Activated naive CD4-positive, alpha-beta T cell treated with Interleukin-2 at 50 U/mL for 16 hours (primary cell): ENCODE measurements around the gene SLC5A1.
A peak's percentile ranks its signal among the peaks of the same experiment; 100 is the strongest.
"Not testable (repeated sequence)": the region's sequence is repeated elsewhere in the genome, so short reads cannot be mapped to it uniquely, and the experiment has no call there.

ENCODE experiments used
- DNase-seq: peaks from one replicate; pipeline ENCODE4 v3.0.0-alpha.2; 2020

The SLC5A1 gene

DNA sequence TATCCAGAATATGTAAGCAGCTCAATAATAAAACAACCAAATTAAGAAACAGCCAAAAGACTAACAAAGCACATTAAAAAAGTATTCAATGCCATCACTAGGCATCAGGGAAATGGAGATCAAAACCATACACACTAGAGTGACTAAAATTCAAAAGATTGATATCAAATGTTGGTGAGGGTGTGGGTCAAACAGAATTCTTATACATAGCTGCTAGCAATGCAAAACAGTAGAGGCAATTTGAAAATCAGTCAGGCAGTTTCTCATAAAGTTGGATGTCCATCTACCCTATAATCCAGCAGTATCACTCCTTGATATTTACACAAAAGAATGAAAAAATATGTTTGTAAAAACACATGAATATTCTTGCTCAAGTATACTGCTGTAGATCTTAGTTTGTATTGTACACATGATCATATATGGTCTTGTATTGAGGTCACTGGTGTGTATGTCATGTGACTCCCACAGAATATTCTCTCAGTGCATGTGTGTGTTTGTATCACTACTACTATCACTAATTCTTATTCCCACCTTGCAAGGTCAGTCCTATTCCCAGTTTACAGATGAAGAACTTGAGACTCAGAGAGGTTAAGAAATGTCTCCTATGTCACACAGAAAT lies 54.9 kb downstream of the SLC5A1 start:
- DNase-seq, result no peak

DNA sequence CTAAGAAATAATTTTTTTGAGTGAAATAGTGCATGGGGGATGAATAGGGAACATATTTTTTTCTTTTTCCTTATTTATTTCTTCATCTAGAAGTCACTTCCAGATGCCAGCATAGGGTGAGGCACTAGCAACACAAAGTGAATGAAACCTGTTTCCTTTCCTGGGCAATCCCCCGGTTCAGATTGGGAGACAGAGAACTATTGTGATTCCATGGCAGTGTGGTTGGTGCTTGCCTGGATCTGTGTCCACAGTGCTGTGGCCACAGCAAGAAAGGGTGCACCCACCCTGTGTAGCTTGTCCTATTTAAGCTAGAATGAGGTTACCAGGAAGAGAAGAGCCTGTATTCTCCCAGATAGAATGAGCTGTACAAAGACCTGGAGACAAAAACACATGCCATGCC lies 57.6 kb downstream of the SLC5A1 start:
- no peak for DNase-seq

DNA sequence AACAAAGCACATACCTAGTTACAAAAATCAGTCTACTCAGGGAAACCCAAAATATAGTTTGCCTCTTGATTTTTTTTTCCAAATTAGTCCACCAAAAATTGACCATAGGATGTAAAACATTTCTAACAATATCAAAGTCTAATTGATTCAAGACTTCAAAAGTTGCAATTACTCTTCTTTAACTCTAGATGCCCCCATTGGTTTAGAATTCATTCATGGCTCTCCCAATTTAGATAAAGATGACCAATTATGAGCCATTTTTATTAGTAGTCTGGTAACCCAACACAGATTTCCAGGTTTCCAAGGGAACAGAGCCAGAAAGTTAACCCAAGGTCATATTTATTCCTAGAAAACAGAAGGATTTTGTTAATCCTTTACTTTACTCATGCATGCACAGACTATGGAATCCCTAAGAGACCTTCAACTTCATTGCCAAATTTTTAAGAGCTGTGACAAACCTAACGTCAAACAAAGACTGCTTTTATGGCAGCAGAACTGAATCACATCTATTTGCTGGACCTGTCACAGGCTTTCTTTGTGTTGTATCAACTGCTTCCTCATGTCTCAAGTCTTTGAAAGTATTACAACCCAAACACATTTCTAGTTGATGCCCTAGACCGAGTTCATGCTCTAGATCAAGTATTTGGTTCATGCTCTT lies 60.7 kb downstream of the SLC5A1 start:
- no peak for DNase-seq

DNA sequence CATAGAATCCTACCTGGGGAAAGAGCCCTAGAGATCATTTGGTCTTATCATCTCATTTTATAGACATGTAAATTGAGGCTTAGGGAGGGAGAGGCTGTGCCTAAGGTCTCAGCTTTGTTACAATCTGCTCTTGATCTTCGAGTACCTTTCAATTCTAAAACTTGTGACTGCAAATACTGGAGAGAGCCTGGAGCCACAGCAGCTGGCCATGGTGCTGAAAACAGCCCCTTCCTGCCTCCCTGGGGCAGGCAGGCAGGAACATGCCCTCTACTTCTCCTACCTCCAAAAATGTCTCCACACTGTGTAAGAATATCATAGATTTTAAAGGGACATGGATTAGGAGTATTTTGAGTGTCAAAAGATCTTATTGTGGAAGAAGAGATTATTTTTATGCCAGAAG lies 63.9 kb downstream of the SLC5A1 start:
- DNase-seq, result peak; percentile 11

DNA sequence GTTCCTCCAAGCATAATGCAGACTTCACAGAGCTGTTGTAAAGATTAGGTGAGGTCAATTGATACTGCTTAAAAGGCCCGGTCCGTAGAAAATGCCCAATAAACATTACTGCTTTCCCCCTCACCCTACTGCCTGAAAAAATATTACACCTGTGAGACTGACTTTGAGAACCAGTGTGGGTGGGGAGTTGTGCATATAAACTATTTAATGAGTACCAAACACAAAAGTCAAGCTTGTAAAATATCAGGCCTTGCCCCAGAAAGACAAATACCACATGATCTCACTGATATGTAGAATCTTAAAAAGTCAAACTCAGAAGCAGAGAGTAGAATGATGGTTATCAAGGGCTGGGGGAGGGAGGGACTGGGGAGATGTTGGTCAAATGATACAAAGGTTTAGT lies 69.3 kb downstream of the SLC5A1 start:
- DNase-seq, result no peak

DNA sequence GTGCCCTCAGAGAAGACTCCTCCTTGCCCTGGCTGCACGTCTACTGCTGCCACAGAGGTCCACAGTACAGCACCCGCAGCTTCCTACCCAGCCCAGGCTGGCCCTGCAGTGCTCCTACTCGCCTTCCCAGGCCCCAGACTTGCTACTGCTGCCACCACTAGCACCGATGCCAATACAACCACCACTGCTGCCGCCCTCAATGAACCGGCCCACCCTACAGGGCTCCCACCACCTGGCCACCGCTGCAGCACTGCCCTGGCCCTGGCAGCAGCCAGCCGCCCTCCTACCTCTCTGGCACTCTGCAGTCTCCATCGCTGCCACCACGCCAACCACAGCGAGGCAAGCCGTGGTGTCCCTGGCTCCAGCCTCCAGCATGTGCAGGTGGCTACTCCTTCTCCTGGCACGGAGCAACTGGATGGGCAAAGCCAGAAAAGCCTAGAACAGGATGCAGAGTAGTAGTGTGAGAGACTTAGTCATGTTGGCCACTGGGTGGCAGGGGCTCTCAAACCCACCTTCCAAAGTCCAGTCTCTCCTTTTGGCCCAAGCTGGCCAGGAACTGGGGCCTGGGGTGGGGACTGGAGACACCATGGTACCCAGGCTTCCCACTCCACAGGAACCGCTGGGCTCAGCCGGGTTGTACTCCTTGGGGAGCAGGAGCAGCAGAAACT lies 76.6 kb downstream of the SLC5A1 start:
- no peak for DNase-seq

DNA sequence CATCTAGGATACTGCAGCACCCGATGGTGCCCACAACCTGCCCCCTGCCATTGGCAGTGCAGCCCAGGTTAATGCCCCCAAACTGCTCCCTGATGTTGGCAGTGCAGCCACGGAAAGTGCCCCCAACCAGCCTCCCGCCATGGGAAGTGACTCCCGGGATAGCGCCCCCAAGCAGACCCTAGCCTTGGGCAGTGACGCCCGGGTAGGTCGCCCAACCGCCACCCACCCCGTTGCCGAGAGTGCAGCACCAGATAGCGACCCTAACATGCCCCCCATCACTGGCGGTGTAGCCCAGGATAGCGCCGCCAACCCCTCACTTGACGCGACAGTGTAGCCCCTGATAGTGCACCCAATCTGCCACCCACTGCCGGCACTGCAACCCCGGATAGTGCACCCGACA lies 77.5 kb downstream of the SLC5A1 start:
- no peak for DNase-seq

DNA sequence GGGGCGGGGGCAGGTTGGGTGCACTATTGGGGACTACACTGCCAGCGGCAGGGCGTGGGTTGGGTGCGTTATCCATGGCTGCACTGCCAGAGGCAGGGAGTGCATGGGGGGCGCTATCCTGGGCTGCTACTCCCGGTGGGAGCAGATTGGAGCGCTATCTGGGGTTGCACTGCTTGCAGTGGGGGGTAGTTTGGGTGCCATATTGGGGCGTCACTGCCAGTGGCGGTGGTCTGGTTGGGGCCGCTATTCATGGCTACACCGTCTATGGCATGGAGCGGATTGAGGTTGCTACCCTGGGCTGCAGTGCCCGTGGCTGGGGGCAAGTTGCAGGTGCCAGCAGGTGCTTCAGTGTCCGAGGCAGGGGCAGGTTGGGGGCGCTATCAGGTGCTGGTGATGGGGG lies 79.8 kb downstream of the SLC5A1 start:
- DNase-seq, result no peak

DNA sequence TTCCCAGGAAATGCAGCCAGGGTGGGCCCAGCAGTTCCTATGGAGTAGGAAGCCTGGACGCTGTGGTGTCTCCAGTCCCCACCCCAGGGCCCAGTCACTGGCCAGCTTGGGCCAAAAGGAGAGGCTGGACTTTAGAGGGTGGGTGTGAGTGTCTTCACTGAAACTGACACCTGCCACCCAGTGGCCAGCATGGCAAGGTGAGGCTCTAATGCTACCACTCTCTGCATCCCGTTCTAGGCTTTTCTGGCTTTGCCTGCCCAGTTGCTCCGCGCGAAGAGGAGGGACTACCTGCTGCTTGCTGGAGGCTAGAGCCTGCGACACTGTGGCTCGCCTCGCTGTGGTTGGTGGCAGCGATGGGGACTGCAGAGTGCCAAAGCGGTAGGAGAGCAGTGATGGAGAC lies 80.6 kb downstream of the SLC5A1 start:
- DNase-seq, result no peak

DNA sequence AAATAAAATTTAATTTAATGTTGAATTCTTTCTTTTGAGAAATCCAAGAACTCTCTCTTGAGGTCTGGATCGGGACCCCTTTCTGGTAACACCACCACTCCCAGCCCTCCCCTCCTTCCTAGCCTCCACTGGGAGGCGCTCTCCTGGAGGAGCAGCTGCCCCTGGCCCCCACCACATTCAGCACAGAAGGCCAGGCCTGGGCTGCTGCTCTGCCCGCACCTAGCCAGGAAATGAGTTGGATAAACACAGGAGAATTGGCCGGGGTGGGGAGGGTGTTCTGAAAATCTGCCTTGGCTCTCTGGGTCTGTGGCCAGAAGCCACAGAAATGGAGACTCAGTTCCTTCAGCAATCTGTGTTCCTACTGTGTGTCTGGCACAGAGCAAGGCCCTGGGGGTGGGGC lies 84.8 kb downstream of the SLC5A1 start:
- no peak for DNase-seq

DNA sequence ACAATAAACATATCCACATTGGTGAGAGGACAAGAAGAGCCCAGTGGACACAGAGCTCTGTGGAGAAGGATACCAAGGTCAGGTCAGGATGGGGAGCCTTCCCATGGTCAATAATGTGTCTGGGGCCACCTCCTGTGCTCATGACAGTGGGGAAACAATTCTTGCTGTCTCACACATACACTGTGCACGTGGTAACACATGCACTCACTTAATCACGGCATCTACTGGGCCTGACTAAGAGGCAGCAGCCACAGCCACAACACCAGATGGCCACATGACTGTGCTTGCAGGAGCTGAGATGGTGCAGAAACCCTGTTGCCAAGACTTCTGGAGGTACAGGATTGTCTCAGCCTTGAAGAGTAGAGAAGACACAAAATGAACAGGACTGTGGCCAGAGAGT lies 87.4 kb downstream of the SLC5A1 start:
- no peak for DNase-seq

DNA sequence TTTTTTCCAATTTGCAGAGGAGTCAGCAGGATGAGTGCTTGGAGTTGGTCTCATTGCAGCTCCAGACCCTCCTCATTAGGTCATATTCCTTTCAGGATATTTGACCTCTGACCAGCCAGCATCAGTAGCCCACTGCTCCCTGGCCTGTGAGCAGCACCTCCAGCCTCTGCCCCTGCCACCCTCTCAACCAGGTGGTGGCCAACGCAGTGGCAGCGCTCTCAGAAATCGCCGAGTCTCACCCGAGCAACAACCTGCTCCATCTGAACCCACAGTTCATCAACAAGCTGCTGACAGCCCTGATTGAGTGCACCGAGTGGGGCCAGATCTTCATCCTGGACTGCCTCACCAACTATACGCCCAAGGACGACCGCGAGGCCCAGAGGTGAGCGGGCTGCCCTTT lies 89.1 kb downstream of the SLC5A1 start:
- DNase-seq, result no peak

DNA sequence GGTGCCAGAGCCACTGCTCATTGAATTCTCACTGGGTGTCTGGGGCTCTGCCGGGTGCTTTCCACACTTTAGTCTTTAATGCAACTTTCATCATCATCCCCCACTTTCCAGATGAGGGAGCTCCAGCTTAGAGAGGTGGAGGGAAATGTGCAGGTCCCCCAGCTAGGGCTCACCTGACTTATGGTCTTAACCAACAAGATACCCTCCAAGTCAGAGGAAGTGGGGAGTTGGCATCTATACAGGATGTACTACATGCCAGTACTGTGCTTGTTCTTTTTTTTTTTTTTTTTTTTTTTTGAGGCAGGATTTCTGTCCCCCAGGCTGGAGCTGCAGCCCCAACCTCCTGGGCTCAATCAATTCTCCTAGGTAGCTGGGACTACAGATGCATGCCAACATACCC lies 89.7 kb downstream of the SLC5A1 start:
- no peak for DNase-seq

DNA sequence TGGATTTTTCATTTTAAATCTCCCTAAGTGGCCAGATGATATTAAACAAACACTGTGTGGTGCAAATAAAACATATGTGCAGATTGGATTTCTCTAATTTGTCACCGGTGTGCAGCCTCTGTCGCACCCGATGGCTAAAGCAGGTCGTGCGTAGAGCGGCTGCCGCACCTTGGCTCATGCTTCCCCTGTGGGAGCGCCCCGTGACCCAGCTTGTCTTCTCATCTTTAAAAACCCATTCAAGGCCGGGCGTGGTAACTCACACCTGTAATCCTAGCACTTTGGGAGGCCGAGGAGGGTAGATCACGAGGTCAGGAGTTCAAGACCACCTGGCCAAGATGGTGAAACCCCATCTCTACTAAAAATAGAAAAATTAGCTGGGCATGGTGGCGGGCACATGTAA lies 91.7 kb downstream of the SLC5A1 start:
- not testable (repeated sequence) for DNase-seq

DNA sequence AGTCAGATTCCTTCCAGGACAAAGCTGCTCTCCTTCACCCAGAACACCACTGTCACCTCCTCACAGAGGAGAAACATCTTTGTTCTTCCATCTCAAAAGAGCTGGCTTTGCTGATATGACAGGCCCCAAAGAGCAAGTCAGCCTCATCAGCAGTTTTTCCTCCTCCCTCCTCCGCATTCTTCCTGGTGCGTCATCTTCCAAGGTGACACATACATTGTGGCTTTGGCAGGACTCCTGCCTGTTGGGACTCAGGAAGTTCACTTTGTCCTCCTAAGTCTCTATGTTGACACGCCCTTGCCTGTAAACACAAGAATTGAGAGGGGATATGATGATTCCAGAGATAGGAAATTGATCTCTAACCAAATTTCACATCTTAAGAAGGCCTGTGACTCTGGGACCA lies 92.9 kb downstream of the SLC5A1 start:
- DNase-seq, result not testable (repeated sequence)

DNA sequence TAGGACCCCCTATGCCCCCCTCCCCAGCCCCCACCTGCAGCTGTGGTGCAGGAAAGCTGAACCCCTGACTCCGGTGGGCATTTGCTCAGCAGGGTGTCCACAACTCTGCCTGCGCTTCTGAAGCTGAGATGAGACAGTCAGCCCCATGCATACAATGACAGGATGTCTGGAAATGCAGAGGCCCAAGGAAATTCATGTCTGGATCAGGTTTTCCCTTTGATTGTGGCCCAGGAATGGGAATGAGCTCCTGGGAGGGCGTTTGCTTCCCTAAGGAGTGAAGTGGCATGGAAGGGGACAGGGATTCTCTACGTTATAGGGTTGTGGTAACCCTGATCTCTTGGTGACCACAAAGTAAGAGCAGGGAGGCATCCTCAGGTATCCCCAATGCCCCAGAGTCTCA lies 93.8 kb downstream of the SLC5A1 start:
- not testable (repeated sequence) for DNase-seq

DNA sequence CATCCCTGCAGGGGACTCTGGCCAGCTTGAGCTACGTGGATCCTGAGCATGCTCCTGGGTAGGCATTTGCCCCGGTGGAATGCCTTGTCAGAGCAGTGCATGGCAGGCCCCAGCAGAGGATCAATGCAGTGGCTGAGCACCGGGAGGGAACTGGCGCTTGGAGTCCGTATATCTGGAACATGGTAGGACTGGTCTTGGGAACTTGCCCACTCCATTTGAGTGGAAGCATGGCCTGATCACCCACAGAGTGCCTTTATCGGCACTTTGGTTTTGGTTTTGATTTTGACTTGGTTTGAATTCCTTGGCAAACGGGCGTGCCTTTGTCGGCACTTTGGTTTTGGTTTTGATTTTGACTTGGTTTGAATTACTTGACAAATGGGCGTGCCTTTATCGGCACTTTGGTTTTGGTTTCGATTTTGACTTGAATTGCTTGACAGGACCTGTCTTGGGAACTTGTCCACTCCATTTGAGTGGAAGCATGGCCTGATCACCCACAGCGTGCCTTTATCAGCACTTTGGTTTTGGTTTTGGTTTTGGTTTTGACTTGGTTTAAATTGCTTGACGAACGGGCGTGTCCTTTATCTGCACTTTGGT lies 94.8 kb downstream of the SLC5A1 start:
- peak; percentile 70 for DNase-seq

DNA sequence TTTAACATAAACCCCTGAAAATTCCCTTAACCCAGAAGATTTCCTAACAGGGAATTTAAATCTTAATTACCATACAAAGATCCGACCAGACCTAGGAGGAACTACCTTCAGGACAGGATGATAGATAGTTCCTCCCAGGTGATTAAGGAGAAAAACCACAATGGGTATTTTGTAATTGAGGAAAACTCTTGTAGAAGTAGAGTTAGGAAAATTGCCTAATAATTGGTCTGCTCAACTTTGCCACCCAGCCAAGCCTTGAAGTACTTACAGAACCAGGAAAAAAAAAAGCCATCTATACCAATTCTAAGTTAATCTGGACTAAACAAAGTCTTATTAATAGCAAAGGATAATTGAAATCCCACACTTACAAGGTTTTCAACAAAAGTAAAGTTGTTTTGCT lies 95.5 kb downstream of the SLC5A1 start:
- DNase-seq, result not testable (repeated sequence)

DNA sequence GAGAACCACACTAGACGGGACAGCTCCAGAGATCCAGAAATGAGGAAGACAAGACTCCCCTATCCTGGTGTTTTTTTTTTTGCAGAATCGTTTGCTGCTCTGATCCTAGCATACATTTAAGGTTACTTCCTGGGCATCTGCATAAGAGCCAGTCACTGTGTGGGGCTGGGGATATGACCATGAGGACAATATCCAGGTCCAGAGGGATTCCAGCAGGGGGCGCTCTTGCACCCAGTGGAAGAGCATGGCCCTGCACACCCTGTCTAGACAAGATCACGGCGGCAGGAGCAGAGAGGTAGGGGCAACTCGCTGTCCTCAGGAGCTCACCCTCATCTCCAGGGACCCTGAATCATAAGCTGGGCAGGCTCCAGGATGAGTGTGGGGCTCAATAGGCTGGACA lies 97.6 kb downstream of the SLC5A1 start:
- not testable (repeated sequence) for DNase-seq

DNA sequence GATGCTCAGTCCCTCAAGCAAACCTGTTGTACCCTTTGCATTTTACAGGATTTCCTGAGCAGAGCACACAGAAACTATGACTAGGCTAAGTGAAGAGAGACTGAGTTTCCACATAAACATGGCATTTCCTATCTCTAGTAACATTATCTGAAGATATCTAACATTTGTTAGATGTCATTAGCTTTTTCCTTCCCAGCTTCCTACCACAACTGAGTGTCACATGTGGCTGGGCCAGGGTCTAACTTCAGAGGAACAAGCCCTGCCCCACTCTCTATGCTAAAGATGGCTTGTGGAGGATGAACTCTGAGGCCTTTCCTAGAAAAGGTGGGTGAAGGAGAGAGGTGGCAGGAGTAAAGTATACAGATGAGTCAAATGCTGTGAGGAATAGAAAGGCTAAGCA lies 99.5 kb downstream of the SLC5A1 start:
- DNase-seq, result peak; percentile 19

DNA sequence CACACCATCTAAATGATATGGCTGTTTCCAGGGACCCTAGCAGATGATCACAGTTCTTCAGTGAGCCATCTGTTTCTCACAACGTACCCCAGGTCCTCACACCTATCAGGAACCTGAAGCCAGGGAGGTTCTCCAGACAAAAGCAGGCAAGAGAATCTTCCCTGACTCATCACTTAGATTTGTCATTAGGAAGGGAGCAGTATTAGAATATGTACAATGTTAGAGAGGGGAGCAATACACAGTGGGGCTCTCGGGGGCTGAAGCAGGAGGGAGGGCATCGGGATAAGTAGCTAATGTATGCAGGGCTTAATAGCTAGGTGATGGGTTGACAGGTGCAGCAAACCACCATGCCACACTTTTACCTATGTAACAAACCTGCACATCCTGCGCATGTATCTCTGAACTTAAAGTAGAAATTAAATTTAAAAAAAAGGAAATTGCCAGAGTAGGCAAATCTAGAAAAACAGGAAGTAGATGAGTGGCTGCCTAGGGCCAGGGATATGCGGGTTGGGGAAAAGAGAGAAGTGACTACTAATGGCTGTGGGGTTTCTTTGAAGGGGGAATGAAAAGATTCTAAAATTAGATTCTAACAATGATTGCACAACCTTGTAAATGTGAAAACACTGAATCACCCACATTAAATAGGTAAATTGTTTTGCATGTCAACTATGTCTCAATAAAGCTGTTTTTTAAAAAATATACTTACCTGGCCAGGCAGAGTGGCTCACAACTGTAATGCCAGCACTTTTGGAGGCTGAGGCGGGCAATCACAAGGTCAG lies 101.6 kb downstream of the SLC5A1 start:
- DNase-seq, result no peak

DNA sequence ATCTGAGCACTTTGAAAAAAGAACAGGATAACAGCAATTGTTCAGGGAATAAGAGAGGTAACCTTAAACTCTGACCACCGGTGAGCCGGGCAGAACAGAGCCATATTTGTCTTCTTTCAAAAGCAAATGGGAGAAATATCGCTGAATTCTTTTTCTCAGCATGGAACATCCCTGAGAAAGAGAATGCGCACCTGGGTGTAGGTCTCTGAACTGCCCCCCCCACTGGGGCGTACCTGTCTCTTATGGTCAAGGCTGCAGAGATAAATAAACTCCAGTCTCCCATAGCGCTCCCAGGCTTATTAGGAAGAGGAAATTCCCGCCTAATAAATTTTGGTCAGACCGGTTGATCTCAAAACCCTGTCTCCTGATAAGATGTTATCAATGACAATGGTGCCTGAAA lies 104.1 kb downstream of the SLC5A1 start:
- DNase-seq, result not testable (repeated sequence)

DNA sequence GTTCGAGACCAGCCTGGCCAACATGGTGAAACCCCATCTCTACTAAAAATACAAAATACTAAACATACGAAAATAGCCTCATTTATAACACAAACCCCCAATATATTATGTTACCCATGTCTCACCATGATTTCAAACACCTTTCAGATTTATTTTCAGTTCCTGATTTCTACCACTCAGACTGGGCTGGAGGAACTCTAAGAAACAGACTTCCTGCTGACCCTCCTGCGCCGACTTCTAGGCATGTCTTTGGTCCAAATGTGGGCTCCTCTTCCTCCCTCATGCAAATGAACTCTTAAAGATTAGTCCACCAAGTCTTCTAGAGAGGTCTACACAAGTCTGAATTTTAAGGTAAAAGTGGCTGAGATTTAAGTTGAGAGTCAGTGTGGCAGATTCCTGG lies 105.3 kb downstream of the SLC5A1 start:
- DNase-seq, result not testable (repeated sequence)
